GM12873 (cell line): Measurements from ENCODE around the gene CSRP3.

Experiments used
- TF ChIP-seq, protein P1 (sequence below): IDR thresholded peaks from 2 replicates; pipeline ENCODE4 v1.5.1; 2012; ENCODE audit warnings: low read depth, mild to moderate bottlenecking, moderate library complexity, low read length, control low read depth; ENCODE audit not compliant: insufficient read depth; ENCODE audit errors: missing control alignments

CSRP3 gene

GRCh38 chr11:19194620-19195308 lies 7.0 kb downstream of the CSRP3 start:
- TF ChIP-seq, protein P1, sequence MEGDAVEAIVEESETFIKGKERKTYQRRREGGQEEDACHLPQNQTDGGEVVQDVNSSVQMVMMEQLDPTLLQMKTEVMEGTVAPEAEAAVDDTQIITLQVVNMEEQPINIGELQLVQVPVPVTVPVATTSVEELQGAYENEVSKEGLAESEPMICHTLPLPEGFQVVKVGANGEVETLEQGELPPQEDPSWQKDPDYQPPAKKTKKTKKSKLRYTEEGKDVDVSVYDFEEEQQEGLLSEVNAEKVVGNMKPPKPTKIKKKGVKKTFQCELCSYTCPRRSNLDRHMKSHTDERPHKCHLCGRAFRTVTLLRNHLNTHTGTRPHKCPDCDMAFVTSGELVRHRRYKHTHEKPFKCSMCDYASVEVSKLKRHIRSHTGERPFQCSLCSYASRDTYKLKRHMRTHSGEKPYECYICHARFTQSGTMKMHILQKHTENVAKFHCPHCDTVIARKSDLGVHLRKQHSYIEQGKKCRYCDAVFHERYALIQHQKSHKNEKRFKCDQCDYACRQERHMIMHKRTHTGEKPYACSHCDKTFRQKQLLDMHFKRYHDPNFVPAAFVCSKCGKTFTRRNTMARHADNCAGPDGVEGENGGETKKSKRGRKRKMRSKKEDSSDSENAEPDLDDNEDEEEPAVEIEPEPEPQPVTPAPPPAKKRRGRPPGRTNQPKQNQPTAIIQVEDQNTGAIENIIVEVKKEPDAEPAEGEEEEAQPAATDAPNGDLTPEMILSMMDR = no peak

- TF ChIP-seq, protein P1 = no peak
These were observed 7.9 kb downstream of the CSRP3 start for GRCh38 chr11:19193916-19194315.

- TF ChIP-seq, protein P1 = no peak
These were observed 10.1 kb downstream of the CSRP3 start for GRCh38 chr11:19191530-19192169.

DNA sequence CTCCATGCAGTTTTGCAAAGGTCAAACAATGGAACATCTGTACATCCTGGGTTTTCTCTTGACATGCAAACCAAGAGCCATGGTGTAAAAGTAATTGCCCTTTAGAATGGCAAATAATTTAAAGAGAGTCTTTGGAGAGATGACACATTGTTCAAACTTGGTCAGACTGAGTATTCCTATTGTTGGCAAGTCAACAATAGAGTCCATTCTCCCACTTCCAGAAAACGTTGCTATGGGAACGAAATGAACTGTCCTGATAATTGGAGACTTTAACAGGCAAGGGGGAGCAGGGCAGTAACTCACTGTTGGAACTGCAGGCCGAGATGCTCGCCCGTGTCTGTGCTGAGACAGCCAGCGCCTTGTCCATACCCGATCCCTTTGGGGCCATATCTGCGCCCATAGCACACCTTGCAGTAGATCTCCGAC lies 13.9 kb downstream of the CSRP3 start:
- TF ChIP-seq, protein P1 = no peak

DNA sequence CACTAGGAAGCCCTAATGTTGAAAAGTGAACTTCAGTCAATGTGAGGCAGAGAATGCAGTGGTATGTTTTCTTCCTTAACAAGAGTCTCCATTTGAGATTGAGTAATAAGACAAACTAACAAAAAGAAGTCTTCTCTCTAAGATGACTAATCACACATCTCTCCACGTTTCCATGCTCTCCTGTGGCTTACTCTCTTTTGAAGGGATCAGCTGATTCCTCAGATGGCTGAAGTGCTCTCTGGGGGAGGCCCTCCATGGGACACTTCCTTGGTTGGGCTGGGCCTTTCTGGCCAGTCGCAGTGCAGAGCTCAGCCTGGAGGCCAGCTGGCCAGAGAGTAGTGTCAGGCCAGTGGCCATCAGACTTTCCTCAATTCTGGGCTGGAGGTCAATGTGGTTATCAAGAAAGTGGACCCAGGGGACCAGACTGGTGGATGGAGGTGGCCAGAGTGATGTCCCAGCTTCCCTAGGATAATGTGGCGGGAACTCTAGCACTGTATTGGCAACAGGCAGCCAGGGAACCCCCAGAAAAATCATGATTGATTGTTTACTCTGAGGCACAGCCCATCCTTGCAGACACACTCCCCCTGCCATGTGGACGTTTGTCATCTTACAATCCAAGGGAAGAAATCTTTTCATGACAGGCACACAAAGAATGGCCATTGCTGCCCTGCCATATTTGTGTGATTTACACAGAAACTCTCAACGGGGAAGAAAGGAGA lies 14.5 kb downstream of the CSRP3 start:
- TF ChIP-seq, protein P1 = no peak

- TF ChIP-seq, protein P1 = no peak
These were observed 16.2 kb downstream of the CSRP3 start for GRCh38 chr11:19185516-19186052.

- TF ChIP-seq, protein P1 = no peak
These were observed 16.7 kb downstream of the CSRP3 start for GRCh38 chr11:19185036-19185435.
